ENCODE measurements around the gene CDH6.
A peak's percentile ranks its signal among the peaks of the same experiment; 100 is the strongest.

Gene CDH6

GRCh38 chr5:31270396-31270795 lies 76.9 kb downstream of the CDH6 start:
- no peak overlapping the region for H2AK5ac ChIP-seq (ENCODE audit: low read length)
- H2BK120ac ChIP-seq (ENCODE audit: low read depth, low read length), result no peak overlapping the region
- no peak overlapping the region for H4K8ac ChIP-seq (ENCODE audit: low read depth, low read length)
- no peak overlapping the region for H2BK5ac ChIP-seq (ENCODE audit: low read length)
- no peak overlapping the region for H3K56ac ChIP-seq (ENCODE audit: low read length)
- H3K18ac ChIP-seq (ENCODE audit: low read length), result no peak overlapping the region
- H3K9ac ChIP-seq (ENCODE audit: low read length), result no peak overlapping the region
- no peak overlapping the region for H3K23ac ChIP-seq (ENCODE audit: low read length)
- no peak overlapping the region for H2BK15ac ChIP-seq (replicated peaks; ENCODE audit: low read depth)
- no peaks in the 10 kb centered on the region for H3K36me3 ChIP-seq (ENCODE audit: control insufficient read depth, insufficient read depth, low read length)
- no CpG with 5 or more reads among the region's 5 CpGs for WGBS (ENCODE audit: extremely low coverage, insufficient coverage, low lambda C conversion rate)
- no peak overlapping the region for H3K27ac ChIP-seq (ENCODE audit: low read depth, low read length)
- H3K4me3 ChIP-seq (ENCODE audit: low read length), result no peak overlapping the region
- H3K4me2 ChIP-seq (ENCODE audit: low read length), result no peak overlapping the region
- H3K27me3 ChIP-seq (ENCODE audit: insufficient read depth, low read length, poor library complexity), result no peaks in the 10 kb centered on the region
- no peak overlapping the region for H3K4ac ChIP-seq (ENCODE audit: low read depth, low read length)
- H4K5ac ChIP-seq (ENCODE audit: low read length), result no peak overlapping the region
- H3K4me1 ChIP-seq (ENCODE audit: control insufficient read depth, low read depth, low read length), result no peaks in the 10 kb centered on the region
- H3K79me1 ChIP-seq (ENCODE audit: low read length), result no peaks in the 10 kb centered on the region
- DNase-seq, result peak; percentile 44
- H3K79me2 ChIP-seq (ENCODE audit: control insufficient read depth, insufficient read depth, low read length), result no peaks in the 10 kb centered on the region

- no peak overlapping the region for H3K18ac ChIP-seq (ENCODE audit: low read length)
- H4K8ac ChIP-seq (ENCODE audit: low read depth, low read length), result no peak overlapping the region
- H4K5ac ChIP-seq (ENCODE audit: low read length), result no peak overlapping the region
- no peak overlapping the region for H3K4me2 ChIP-seq (ENCODE audit: low read length)
- no peaks in the 10 kb centered on the region for H3K79me1 ChIP-seq (ENCODE audit: low read length)
- H2BK120ac ChIP-seq (ENCODE audit: low read depth, low read length), result no peak overlapping the region
- H2AK5ac ChIP-seq (ENCODE audit: low read length), result no peak overlapping the region
- H3K27ac ChIP-seq (ENCODE audit: low read depth, low read length), result no peak overlapping the region
- H3K9ac ChIP-seq (ENCODE audit: low read length), result no peak overlapping the region
- H3K36me3 ChIP-seq (ENCODE audit: control insufficient read depth, insufficient read depth, low read length), result no peaks in the 10 kb centered on the region
- no peak overlapping the region for H3K4ac ChIP-seq (ENCODE audit: low read depth, low read length)
- no peak overlapping the region for H3K23ac ChIP-seq (ENCODE audit: low read length)
- H3K27me3 ChIP-seq (ENCODE audit: insufficient read depth, low read length, poor library complexity), result no peaks in the 10 kb centered on the region
- H3K79me2 ChIP-seq (ENCODE audit: control insufficient read depth, insufficient read depth, low read length), result no peaks in the 10 kb centered on the region
- no peak overlapping the region for H3K4me3 ChIP-seq (ENCODE audit: low read length)
- no peak overlapping the region for H3K56ac ChIP-seq (ENCODE audit: low read length)
- H2BK5ac ChIP-seq (ENCODE audit: low read length), result no peak overlapping the region
- no peak overlapping the region for H2BK15ac ChIP-seq (replicated peaks; ENCODE audit: low read depth)
- no peak for DNase-seq
- no CpG with 5 or more reads among the region's 6 CpGs for WGBS (ENCODE audit: extremely low coverage, insufficient coverage, low lambda C conversion rate)
- H3K4me1 ChIP-seq (ENCODE audit: control insufficient read depth, low read depth, low read length), result no peaks in the 10 kb centered on the region
These were observed 78.1 kb downstream of the CDH6 start for GRCh38 chr5:31271567-31271966.

GRCh38 chr5:31273161-31273560 lies 79.7 kb downstream of the CDH6 start:
- H2BK5ac ChIP-seq (ENCODE audit: low read length), result no peak overlapping the region
- H3K4me2 ChIP-seq (ENCODE audit: low read length), result no peak overlapping the region
- WGBS (ENCODE audit: extremely low coverage, insufficient coverage, low lambda C conversion rate), result no CpG with 5 or more reads among the region's 10 CpGs

DNA sequence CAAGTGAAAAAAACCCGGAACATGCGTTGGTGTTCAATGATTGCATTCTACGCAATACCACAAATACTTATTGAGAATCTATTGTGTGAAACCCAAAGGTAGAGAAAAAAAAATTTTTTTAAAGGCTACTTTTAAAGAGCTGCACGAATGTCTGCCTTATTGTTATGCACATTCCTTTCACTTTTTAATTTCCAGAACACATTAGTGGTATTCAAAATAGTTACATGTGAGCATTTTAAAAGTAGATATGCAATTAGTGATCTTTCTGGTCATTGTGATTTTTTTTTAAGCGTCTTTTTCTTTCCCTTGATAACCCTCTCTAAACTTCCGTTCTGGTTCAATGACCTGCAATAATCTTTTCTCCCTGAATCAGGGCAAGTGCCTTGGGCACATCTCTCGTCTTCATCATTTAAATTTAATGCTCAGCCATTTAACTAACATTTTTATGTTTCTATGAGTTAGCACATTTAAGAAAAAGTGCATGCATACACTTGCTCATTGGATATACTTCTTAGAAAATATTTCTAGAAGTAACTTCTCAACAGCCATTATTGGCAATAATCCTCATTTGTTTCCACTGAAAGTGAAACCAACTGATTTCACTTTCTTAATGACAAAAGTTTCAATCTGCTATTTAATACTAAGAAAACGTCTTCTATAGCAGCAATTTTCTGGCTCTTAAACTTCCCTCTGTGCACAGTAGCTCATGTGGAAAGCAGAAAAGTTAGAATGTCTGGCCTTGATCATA lies 80.3 kb downstream of the CDH6 start:
- Histone ChIP-seq H2BK5ac (ENCODE audit: low read length) (no peak overlapping the region), H3K4me2 (ENCODE audit: low read length) (no peak overlapping the region), H3K9ac (ENCODE audit: low read length) (no peak overlapping the region), H3K4ac (ENCODE audit: low read depth, low read length) (no peak overlapping the region), H3K79me1 (ENCODE audit: low read length) (no peaks in the 10 kb centered on the region), H2AK5ac (ENCODE audit: low read length) (no peak overlapping the region), H4K5ac (ENCODE audit: low read length) (no peak overlapping the region), H3K27me3 (ENCODE audit: insufficient read depth, low read length, poor library complexity) (no peaks in the 10 kb centered on the region), H3K56ac (ENCODE audit: low read length) (no peak overlapping the region), H2BK120ac (ENCODE audit: low read depth, low read length) (no peak overlapping the region), H3K4me1 (ENCODE audit: control insufficient read depth, low read depth, low read length) (no peaks in the 10 kb centered on the region), H3K36me3 (ENCODE audit: control insufficient read depth, insufficient read depth, low read length) (no peaks in the 10 kb centered on the region), H4K8ac (ENCODE audit: low read depth, low read length) (no peak overlapping the region), H2BK15ac (replicated peaks; ENCODE audit: low read depth) (no peak overlapping the region), H3K18ac (ENCODE audit: low read length) (no peak overlapping the region), H3K4me3 (ENCODE audit: low read length) (no peak overlapping the region), H3K23ac (ENCODE audit: low read length) (no peak overlapping the region), H3K27ac (ENCODE audit: low read depth, low read length) (no peak overlapping the region), H3K79me2 (ENCODE audit: control insufficient read depth, insufficient read depth, low read length) (no peaks in the 10 kb centered on the region)
- no peak for DNase-seq
- no CpG with 5 or more reads among the region's 8 CpGs for WGBS (ENCODE audit: extremely low coverage, insufficient coverage, low lambda C conversion rate)

More at GRCh38 chr5:31273161-31273560, 79.7 kb downstream of the CDH6 start:
- no peak overlapping the region for H3K18ac ChIP-seq (ENCODE audit: low read length)
- no peak for DNase-seq
- no peaks in the 10 kb centered on the region for H3K36me3 ChIP-seq (ENCODE audit: control insufficient read depth, insufficient read depth, low read length)
- no peak overlapping the region for H3K4ac ChIP-seq (ENCODE audit: low read depth, low read length)
- no peak overlapping the region for H3K23ac ChIP-seq (ENCODE audit: low read length)
- no peaks in the 10 kb centered on the region for H3K27me3 ChIP-seq (ENCODE audit: insufficient read depth, low read length, poor library complexity)
- H4K5ac ChIP-seq (ENCODE audit: low read length), result no peak overlapping the region
- no peak overlapping the region for H3K4me3 ChIP-seq (ENCODE audit: low read length)
- H3K27ac ChIP-seq (ENCODE audit: low read depth, low read length), result no peak overlapping the region
- H3K56ac ChIP-seq (ENCODE audit: low read length), result no peak overlapping the region
- no peak overlapping the region for H3K9ac ChIP-seq (ENCODE audit: low read length)
- no peak overlapping the region for H2BK120ac ChIP-seq (ENCODE audit: low read depth, low read length)
- H3K79me1 ChIP-seq (ENCODE audit: low read length), result no peaks in the 10 kb centered on the region
- no peak overlapping the region for H2BK15ac ChIP-seq (replicated peaks; ENCODE audit: low read depth)
- no peaks in the 10 kb centered on the region for H3K4me1 ChIP-seq (ENCODE audit: control insufficient read depth, low read depth, low read length)
- H2AK5ac ChIP-seq (ENCODE audit: low read length), result no peak overlapping the region
- H4K8ac ChIP-seq (ENCODE audit: low read depth, low read length), result no peak overlapping the region
- no peaks in the 10 kb centered on the region for H3K79me2 ChIP-seq (ENCODE audit: control insufficient read depth, insufficient read depth, low read length)

GRCh38 chr5:31280210-31280609 lies 86.7 kb downstream of the CDH6 start:
- no peak overlapping the region for H3K27ac ChIP-seq (ENCODE audit: low read depth, low read length)
- WGBS (ENCODE audit: extremely low coverage, insufficient coverage, low lambda C conversion rate), result no CpG with 5 or more reads among the region's 4 CpGs
- peak; percentile 47 for DNase-seq

DNA sequence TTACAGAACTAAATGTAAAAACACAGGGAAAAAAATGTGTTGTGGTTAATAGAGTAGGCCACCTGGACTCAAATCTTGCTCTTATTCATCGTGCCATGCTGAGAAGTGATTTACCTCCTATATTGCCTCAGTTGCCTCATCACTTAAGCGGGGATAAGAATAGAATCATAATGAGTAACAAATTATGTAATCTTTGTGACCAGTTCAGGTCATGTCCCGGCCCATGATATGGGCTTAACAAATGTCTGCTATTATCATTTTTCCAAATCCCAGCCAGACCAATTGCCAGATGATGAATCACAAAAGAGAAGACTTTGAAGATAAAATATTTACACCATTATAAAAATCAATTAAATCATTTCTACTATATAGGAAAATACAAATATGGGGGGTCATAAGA lies 89.8 kb downstream of the CDH6 start:
- Histone ChIP-seq H4K8ac (ENCODE audit: low read depth, low read length) (no peak overlapping the region), H2BK15ac (replicated peaks; ENCODE audit: low read depth) (no peak overlapping the region), H3K79me1 (ENCODE audit: low read length) (no peaks in the 10 kb centered on the region), H2BK120ac (ENCODE audit: low read depth, low read length) (no peak overlapping the region), H3K4me2 (ENCODE audit: low read length) (no peak overlapping the region), H3K27ac (ENCODE audit: low read depth, low read length) (no peak overlapping the region), H2BK5ac (ENCODE audit: low read length) (no peak overlapping the region), H2AK5ac (ENCODE audit: low read length) (no peak overlapping the region), H3K18ac (ENCODE audit: low read length) (no peak overlapping the region), H3K27me3 (ENCODE audit: insufficient read depth, low read length, poor library complexity) (no peaks in the 10 kb centered on the region), H3K4me3 (ENCODE audit: low read length) (no peak overlapping the region), H3K9ac (ENCODE audit: low read length) (no peak overlapping the region), H3K56ac (ENCODE audit: low read length) (no peak overlapping the region), H3K23ac (ENCODE audit: low read length) (no peak overlapping the region), H3K4ac (ENCODE audit: low read depth, low read length) (no peak overlapping the region), H4K5ac (ENCODE audit: low read length) (no peak overlapping the region), H3K36me3 (ENCODE audit: control insufficient read depth, insufficient read depth, low read length) (no peaks in the 10 kb centered on the region), H3K4me1 (ENCODE audit: control insufficient read depth, low read depth, low read length) (no peaks in the 10 kb centered on the region), H3K79me2 (ENCODE audit: control insufficient read depth, insufficient read depth, low read length) (no peaks in the 10 kb centered on the region)
- no CpG with 5 or more reads among the region's 3 CpGs for WGBS (ENCODE audit: extremely low coverage, insufficient coverage, low lambda C conversion rate)
- no peak for DNase-seq

More at GRCh38 chr5:31280210-31280609, 86.7 kb downstream of the CDH6 start:
- Histone ChIP-seq H3K4me3 (ENCODE audit: low read length) (no peak overlapping the region), H3K79me1 (ENCODE audit: low read length) (no peaks in the 10 kb centered on the region), H3K4me1 (ENCODE audit: control insufficient read depth, low read depth, low read length) (no peaks in the 10 kb centered on the region), H2AK5ac (ENCODE audit: low read length) (no peak overlapping the region), H4K5ac (ENCODE audit: low read length) (no peak overlapping the region), H3K18ac (ENCODE audit: low read length) (no peak overlapping the region), H3K27me3 (ENCODE audit: insufficient read depth, low read length, poor library complexity) (no peaks in the 10 kb centered on the region), H2BK5ac (ENCODE audit: low read length) (no peak overlapping the region), H4K8ac (ENCODE audit: low read depth, low read length) (no peak overlapping the region), H3K23ac (ENCODE audit: low read length) (no peak overlapping the region), H3K4me2 (ENCODE audit: low read length) (no peak overlapping the region), H2BK120ac (ENCODE audit: low read depth, low read length) (no peak overlapping the region), H2BK15ac (replicated peaks; ENCODE audit: low read depth) (no peak overlapping the region), H3K4ac (ENCODE audit: low read depth, low read length) (no peak overlapping the region), H3K56ac (ENCODE audit: low read length) (no peak overlapping the region), H3K79me2 (ENCODE audit: control insufficient read depth, insufficient read depth, low read length) (no peaks in the 10 kb centered on the region), H3K9ac (ENCODE audit: low read length) (no peak overlapping the region), H3K36me3 (ENCODE audit: control insufficient read depth, insufficient read depth, low read length) (no peaks in the 10 kb centered on the region)

All from mesendoderm (in vitro differentiated cells).